Neural cell (in vitro differentiated cells): Measurements from ENCODE around the gene GDF9.

Experiments used
- CTCF ChIP-seq: fragments of 450-650 bp; IDR thresholded peaks from 2 replicates; pipeline ENCODE4 v1.5.1; 2014; ENCODE audit warnings: antibody characterized with exemption, mild to moderate bottlenecking, moderate library complexity; ENCODE audit not compliant: poor library complexity, severe bottlenecking
- EP300 ChIP-seq: fragments of 450-650 bp; conservative IDR thresholded peaks from 2 replicates; pipeline ENCODE4 v1.6.1; 2014; ENCODE audit warnings: antibody characterized with exemption, mild to moderate bottlenecking, moderate library complexity; ENCODE audit not compliant: poor library complexity, severe bottlenecking
- EZH2 ChIP-seq: fragments of 200-600, 300-800 bp; shearing (Covaris generic), sonication (generic); IDR thresholded peaks from 2 replicates; pipeline ENCODE4 v1.6.1; 2014; ENCODE audit warnings: antibody characterized with exemption, low read length, borderline replicate concordance, mild to moderate bottlenecking; ENCODE audit not compliant: insufficient read depth, poor library complexity, severe bottlenecking
- REST ChIP-seq: IDR thresholded peaks from 2 replicates; pipeline ENCODE4 v1.6.1; 2012; ENCODE audit warnings: borderline replicate concordance
- TAF1 ChIP-seq: IDR thresholded peaks from 2 replicates; pipeline ENCODE4 v1.6.1; 2012; ENCODE audit warnings: low read depth

- TF ChIP-seq REST = no peak
- TF ChIP-seq CTCF = peak; percentile 67
- TF ChIP-seq TAF1 = no peak
- no peak for TF ChIP-seq EZH2
- TF ChIP-seq EP300 = no peak
Observed at GRCh38 chr5:132820162-132820754, 46.0 kb downstream of the GDF9 start.
